PFSK-1 (cell line): ENCODE results near the gene NHLRC2.

ENCODE experiments used
- FOXP2 ChIP-seq: optimal IDR thresholded peaks from 2 replicates; pipeline ENCODE3; 2011; ENCODE audit warnings: borderline replicate concordance, control low read depth, inconsistent platforms; ENCODE audit not compliant: insufficient read depth; ENCODE audit errors: extremely low read length, extremely low read depth
- POLR2AphosphoS5 ChIP-seq: IDR thresholded peaks from 2 replicates; pipeline ENCODE4 v1.6.1; 2012; ENCODE audit warnings: low read depth, mild to moderate bottlenecking, control low read depth, low read length, moderate library complexity
- REST ChIP-seq, 2 experiments: IDR thresholded peaks; 2 replicates each; pipeline versions ENCODE4 v1.6.1 to v1.8.0; 2011 to 2012; ENCODE audit warnings: low read depth in 2 of 2, low read length in 2 of 2, control low read depth in 1 of 2, inconsistent platforms in 1 of 2, mild to moderate bottlenecking in 1 of 2, moderate library complexity in 1 of 2; ENCODE audit not compliant: insufficient read depth in 1 of 2
- SIN3A ChIP-seq: IDR thresholded peaks from 2 replicates; pipeline ENCODE4 v1.6.1; 2012; ENCODE audit warnings: mild to moderate bottlenecking, low read length, moderate library complexity, borderline replicate concordance; ENCODE audit not compliant: insufficient read depth
- TAF1 ChIP-seq: IDR thresholded peaks from 2 replicates; pipeline ENCODE4 v1.6.1; 2012; ENCODE audit warnings: low read length, control low read depth, borderline replicate concordance; ENCODE audit not compliant: insufficient read depth

DNA sequence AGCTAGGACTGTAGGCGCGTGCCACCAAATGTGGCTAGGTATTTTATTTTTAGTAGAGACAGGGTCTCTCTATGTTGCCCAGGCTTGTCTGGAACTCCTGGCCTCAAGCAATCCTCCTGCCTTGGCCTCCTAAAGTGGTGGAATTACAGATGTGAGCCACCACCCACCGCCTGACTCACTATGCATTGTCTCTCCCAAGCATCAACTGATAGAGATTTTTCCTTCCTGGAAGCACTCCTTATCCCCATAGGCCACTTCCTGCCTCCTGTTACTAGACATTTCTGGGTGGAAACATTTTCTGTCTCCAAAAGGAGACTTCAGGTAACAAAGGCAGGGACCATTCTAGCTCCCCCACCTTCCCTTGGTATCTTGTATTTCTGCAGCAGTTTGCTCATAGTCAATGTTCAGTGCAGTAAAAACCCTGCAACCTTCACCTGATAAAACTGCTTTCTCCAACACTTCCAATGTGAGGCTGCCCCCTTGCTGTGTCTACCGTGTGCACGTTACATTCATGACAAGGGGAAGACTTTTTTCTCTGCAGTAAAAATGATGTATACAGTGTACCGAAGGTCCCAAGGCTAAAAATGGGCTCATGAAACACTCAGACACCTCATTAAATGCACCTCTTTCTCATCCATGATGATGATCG, 84.9 kb downstream of the NHLRC2 start:
- TF ChIP-seq POLR2AphosphoS5 (no peak), SIN3A (no peak), TAF1 (no peak), REST (IDR thresholded peaks at IDR 0.05; ENCODE audit: insufficient read depth in 1 of 2, low read depth in 2 of 2, low read length in 2 of 2) (no peak), FOXP2 (no peak)
